GM18526 (cell line): ENCODE measurements around the gene HPCAL4.

ENCODE experiments used
- POLR2A ChIP-seq: IDR thresholded peaks from 3 replicates; pipeline ENCODE4 v1.6.1; 2011; ENCODE audit not compliant: insufficient read length; ENCODE audit errors: extremely low read depth

The HPCAL4 gene

DNA sequence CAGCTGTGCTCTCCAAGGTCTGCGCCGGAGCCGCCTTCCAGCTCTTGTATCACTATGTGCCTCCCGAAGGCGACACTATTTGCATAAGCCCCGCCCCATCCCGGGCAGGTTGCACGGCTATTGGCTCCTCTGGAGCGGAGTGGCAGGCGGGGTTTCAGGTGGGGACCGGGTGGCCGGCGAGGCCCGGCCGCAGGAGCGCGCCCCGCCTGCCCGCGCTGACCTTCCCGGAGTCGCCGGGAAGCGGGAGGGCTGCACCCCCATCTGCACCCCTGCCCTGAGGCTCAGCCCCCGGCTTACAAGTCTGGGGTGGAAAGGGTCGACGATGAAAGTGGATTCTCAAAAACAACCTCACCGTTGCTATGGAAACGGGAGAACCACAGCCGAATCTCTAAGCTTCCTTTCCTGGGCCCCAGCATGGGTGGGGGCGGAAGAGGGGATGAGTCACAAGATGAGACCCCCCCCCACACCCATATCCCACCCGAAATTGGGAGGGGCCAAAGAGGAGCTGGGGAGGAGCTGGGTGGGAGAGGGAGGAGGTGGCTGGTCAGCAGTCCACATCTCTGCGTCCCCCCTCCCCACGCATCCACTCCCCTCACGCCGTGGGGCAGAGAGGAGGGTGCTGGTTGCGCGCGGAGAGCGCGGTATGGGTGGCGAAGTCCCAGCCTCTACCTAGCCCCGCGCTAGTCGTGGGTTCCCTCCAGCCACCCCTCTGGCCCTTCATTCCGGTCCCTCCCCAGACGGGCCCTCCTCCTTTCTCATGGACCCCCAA lies at the start of gene HPCAL4:
Gene HPCAL4 (minus strand): TSS at position 51 of the 769 bp plus-strand sequence. CDS start 6,830 bp downstream, outside the sequence.
- TF ChIP-seq POLR2A: no peak

DNA sequence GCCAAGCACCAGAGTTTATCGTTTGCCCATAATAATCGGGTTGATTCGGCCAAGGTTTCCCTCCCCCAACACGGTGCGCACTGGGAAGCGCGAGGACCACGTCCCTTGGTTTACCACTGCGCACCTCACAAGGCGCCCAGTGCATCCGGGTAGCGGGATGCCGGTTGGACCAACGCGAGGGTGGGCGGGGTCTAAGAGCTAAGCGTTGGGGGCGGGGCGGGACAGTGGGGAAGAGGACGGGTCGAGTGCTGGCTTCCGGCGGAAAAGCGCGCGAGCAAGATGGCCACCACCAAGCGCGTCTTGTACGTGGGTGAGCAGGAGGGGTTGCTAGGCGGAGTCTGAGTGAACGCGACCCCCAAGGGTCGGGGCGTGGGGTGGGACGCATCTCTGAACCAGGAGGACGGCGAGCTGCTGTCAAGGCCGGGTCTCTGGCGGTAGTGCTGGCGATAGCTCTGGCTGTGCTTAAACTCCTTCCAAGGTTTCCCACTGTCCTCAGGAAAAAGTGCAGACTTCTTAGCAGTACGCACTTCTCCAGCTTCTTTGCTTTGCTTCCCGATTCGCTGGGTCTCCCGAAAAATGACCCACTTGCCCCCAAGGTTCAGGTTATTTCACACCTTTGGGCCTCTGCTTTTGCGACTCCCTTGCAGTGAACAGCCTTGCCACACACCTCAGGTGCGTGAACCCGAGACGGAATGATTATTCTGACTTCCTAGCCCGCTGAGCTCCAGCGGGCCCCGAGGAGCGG lies 47.6 kb upstream of the HPCAL4 start, which contains the start of gene PPIE:
Gene PPIE (plus strand): TSS at position 261 of the 745 bp plus-strand sequence. CDS start 19 bp downstream, at position 280.
- TF ChIP-seq POLR2A: peak; percentile 89

DNA sequence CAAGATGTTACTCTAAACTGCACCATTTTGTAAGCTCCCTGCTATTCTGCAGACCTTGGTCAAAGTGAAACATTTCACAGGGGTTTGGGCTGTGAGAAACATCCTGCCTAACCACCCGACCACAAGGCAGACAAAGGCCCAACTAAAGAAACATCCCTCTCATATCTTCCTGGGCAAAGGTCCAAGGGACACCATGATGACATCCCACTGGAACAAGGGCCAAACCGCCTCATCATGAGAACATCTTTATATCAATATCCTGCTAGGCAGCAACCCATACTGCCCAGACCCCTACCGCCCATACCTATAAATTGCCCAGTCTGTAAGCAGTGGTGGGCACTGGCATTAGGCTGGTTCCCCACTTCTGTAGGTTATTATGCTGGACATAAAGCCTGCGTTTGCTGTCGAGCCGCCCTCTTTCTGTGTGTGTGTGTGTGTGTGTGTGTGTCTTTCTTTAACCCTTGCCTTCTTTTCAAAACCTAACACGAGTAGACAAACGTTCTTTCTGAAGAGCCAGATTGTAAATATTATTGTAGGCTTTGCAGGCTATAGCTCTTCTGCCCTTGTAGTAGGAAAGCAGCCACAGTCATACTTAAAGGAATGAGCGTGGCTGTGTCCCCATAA lies 46.4 kb upstream of the HPCAL4 start:
- no peak for TF ChIP-seq POLR2A

DNA sequence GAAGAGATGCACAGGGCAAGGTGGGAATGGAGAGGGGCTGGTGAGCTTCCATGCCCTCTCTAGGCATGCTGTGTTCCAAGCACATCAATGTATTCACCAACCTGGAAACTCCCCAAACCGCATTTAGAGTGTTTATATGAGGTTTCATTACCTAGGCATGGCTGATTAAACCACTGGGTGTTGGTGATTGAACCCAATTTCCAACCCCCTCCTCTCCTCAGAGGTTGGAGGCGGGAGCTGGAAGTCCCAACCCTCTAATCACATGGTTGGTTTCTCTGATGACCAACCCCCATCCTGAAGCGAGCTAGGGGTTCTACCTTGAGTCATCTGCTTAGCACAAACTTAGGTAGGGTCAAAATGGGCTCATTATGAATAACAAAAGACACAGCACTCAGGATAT lies 44.5 kb upstream of the HPCAL4 start:
- TF ChIP-seq POLR2A: no peak

DNA sequence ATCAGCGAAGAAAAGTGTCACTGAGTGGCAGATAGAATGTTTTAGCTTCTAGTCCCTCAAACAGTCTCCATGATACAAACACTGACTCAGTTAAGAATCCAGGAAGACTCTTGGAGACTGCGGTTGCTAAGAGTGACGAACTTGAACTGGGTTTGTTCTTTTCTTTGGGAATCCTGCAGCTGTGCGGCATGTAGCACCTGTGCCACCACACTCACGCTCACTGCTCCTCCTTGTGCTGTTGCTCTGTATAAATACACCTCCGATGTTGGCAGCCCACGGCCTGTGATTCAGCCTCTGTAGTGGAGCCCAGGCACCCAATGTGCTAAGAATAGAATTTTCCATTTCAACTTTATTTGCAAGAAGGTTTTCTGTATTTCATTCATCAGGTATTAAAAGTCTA lies 41.9 kb upstream of the HPCAL4 start:
- TF ChIP-seq POLR2A: no peak

DNA sequence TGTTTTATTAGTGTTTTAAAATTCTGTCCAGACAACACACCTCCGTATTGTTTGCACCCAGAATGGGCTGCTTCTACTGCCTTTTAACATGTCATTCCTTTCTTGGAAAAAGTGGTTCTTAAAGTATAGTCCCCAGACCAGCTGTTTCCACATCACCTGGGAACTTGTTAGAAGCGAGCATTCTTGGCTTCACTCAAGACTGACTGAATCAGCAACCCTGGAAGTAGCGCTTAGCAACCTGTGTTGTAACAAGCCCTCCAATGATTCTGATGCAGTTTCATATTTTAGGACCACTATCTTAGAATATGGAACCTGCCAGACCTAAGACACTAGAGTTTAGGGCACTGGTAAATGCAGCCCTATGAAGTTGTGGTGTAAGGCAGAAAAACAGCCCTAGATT lies 41.5 kb upstream of the HPCAL4 start:
- no peak for TF ChIP-seq POLR2A

DNA sequence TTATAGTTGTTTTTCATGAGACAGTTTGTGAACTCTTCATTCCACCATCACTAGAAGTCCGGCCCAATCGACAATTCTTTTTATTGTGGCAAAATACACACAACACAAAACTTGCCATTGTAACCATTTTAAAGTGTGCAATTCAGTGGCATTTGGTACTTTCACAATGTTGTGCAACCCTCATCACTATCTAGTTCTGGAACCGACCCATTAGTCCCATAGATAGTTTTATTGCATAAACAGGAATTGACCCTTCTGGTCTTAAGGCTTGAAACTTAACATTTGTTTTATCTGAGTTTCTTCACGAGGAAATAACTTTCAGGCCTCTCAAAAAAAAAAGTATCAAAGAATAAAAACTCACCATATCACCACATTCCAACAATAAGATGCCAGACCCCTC lies 38.6 kb upstream of the HPCAL4 start:
- no peak for TF ChIP-seq POLR2A

DNA sequence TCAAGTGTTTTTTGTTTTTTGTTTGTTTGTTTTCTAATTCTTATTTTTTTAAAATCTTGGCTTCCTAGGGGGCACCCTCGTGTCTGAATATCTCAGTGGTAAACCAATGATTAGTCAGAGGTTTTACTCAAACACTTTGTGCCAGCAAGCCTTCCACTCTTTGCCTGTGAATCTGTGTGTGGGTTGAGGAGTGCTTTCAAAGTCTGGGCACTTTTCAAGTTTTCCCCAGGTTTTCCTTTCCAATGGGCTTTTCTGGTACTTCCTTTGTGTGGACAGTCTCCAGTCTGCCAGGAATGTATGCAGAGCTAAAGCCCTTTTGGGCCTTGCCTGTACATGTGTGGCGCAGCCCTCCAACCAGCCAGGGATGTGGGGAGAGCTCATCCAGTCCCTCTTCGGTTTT lies 37.8 kb upstream of the HPCAL4 start:
- TF ChIP-seq POLR2A: no peak

DNA sequence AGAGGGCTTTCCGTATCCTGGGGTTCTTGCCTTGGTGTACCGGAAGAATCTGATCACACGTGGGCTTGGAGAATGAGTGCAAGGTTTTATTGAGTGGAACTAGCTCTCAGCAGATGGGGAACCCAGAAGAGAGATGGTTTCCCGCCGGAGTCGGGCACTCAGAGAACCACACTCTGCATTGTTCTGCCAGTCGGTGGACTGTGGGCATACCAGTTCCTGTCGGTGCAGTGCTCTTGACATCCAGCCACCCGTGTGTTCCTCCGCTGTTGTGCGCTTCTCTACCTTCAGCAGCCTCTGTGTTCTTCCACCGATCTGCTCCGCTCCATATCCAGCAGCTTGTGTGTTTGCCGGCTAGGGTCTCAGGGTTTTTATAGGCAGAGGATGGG lies 36.7 kb upstream of the HPCAL4 start:
- no peak for TF ChIP-seq POLR2A

DNA sequence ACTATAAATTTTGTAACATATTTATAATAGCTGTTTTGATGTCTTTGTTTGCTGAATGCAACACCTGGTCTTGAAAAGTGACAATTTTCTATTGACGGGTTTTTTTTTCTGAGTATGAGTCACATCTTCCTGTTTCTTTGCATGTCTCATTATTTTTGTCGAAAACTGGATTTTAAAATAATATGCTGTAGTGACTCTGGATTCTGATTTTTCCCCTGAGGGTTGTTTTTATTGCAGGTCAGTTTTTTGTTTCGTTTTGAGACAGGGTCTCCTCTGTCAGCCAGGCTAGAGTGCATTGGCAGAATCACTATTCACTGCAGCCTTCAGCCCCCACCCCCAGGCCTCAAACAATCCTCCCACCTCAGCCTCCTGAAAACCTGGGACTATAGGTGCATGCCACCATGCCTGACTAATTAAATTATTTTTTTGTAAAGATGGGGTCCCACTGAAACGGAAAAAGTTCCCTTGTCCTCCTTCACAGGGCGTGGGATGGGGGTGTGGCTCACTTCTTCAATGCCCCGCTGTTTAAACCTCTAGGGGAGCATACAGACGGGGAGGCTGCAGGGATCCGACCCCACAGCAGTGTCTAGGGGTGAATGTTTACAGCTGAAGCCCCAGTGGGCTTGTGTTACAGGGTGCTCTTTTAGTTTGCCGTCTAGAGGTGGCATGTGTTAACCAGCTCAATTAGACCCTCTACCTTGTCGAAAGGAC lies 36.1 kb upstream of the HPCAL4 start:
- TF ChIP-seq POLR2A: no peak

DNA sequence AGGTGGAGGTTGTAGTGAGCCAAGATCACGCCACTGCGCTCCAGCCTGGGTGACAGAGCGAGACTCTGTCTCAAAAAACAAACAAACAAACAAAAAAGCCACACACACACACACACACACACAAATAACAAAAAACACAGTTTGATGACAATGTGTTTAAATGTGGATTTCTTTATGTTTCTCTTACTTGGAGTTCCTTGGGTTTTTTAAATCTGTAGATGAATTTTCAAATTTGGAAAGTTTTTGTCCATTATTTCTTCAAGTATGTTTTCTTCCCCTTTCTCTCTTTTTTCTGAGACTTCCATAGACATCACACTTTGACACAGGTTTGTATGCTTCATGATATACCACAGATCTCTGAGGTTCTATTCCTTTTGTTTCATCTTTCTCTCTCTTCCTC lies 35.4 kb upstream of the HPCAL4 start:
- no peak for TF ChIP-seq POLR2A

DNA sequence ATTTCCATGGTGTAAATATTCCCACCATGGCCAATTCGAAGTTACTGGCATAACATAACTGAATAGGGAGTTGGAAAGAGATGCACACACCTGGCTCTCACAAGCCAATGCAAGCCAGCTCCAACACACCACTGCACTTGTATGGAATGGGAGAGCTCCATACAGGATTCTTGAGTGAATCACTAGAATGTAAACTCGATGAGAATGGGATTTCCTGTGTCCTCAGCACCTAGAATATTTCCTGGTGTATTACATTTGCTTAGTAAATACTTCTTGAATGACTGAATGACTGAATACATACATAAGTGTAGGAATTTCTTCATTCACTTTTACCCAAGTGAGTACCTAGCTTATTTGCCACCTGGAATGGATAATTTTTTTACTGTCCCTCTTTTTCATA lies 31.3 kb upstream of the HPCAL4 start:
- TF ChIP-seq POLR2A: no peak

DNA sequence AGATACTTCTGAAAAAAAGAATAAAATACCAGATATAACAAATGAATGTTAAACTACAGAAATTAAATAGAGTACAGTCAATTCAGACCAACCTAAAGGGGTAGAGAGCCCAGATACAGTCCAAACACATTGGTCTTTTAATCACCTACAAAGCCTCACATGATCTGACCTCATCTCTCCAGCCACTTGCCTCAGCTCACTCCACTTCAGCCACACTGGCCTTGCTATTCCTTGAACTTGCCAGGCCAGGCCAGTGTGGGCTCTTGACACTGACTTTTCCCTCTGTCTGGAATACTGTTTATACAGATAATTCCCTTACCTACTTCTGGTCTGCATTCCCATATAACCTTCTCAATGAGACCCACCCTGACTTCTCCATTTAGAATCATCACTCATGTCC lies 30.4 kb upstream of the HPCAL4 start:
- TF ChIP-seq POLR2A: no peak

DNA sequence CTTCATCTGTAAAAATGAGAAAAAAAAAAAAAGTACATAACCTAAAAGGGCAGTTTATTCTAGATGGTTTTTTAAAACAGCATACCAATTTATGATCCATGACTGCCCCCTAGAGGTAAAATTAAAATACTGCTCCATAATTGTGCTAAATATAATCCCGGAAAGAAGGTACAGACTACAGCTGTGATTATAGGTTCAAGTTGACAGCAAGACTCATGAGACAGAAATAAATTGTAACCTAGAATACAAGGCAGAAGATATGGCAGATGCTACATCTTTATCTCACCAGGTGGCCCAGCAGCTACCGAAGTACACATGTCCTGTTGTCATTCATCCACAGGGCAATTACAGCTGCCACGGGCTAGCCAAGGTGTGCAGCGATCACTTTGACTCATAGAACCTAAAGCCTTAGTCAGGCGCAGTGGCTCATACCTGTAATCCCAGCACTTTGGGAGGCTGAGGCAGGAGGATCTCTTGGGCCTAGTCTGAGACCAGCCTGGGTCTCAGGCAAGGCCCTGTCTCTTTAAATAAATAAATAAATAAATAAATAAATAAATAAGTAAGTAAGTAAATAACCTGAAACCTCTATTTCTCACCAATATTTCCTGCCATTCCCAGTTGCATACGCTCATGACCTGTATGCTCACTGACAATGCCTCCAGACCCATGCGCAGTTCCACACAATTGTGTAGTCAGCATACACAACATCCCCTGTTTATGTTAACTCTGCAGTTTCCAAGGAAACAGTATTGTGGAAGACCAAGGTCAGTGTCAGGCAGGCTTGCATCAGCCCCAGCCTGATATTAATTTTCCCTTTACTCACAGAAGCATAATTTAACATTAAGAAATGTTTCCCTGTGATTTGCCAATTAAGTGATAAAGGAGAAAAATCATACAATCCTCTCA lies 29.1 kb upstream of the HPCAL4 start:
- TF ChIP-seq POLR2A: no peak
